Right kidney (tissue), 1 donor: ENCODE results near the gene FMO4.
"Not testable (repeated sequence)": the region's sequence is repeated elsewhere in the genome, so short reads cannot be mapped to it uniquely, and the experiment has no call there.

Source experiments
- DNase-seq: peaks from one replicate; pipeline ENCODE4 v3.0.0-alpha.2; 2016

The FMO4 gene

DNA sequence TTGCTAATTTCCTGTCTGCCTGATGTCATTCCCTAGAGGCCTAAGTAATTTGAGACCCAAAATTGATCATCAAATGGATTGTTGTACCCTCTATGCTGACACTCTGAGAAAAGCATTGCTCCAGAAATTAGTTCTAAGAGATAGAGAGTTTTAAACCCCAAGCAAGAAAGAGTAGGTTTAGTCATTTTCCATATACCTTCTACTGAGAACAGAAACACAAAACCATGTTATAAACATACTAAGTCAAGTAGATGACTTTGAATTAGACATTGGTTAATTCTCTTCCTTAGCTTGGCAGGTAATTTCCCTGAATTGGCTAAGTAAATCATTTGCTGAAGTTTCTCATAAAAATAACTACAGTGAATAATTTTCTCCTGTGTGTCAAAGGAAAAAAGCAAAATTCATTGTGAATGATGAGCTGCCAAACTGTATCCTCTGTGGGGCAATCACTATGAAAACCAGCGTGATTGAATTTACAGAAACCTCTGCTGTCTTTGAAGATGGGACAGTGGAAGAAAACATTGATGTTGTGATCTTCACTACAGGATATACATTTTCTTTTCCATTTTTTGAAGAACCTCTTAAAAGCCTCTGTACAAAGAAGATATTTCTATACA, 20.1 kb downstream of the FMO4 start:
- no peak for DNase-seq

DNA sequence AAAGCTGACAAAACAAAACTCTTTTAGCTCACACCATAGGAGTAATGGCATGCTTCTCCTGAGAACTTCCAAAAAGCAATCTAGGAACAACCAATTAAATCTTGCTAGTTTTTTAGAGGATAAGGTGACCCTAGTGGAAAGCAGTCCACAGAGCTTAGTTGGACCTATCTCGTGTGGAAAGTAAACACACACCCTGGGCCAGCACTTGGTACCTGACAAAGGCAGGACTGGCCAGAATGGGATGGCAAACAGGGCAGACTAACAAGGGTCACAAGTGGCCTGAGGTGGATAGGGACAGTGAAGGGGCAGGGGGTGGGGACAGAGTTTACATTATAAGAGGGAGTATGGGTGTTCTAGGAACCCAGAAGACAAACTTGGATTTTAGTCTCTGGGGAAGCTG, 22.0 kb downstream of the FMO4 start:
- no peak for DNase-seq

DNA sequence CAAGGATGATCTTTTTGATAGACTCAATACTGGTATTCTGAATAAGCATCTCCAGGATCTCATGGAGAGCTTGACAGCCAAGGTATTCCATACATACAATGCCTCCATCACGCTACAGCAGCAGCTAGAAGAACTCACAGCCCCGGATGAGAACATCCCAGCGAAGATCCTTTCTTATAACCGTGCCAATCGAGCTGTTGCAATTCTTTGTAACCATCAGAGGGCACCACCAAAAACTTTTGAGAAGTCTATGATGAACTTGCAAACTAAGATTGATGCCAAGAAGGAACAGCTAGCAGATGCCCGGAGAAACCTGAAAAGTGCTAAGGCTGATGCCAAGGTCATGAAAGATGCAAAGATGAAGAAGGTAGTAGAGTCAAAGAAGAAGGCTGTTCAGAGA, 25.4 kb downstream of the FMO4 start:
- not testable (repeated sequence) for DNase-seq

DNA sequence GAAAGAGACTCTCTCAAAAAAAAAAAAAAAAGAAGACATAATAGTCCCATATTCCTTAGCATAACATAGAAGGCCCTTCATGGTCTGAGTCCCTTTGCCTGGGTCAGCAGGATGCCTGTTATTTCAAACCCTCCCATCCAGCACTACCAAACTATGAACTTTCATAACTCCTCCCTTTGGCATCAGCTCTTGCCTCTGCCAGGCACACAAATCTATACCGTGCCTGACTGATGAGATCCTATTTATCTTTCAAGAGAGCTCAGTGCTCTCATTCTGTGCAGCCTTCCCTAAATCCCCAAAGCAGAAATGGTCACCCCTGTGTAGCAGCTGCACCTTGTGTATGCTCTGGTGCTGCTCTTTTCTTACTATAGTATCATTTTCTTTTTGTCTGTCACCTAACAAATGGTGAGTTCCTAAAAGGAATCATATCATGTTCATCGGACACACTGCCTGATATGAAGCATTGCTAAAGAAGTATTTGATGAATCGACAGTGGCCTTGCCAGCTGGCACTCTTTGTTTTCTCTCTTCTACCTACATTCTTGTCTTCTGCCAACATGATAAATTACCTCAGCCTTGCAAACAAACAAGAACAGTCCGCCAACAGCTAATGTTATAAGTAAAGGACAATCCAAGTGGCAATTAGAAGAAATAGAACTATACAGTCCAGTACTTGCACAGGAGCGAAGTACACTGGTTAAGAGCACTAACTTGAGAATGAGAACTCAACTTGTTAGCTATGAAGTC, 29.9 kb downstream of the FMO4 start:
- DNase-seq: no peak

DNA sequence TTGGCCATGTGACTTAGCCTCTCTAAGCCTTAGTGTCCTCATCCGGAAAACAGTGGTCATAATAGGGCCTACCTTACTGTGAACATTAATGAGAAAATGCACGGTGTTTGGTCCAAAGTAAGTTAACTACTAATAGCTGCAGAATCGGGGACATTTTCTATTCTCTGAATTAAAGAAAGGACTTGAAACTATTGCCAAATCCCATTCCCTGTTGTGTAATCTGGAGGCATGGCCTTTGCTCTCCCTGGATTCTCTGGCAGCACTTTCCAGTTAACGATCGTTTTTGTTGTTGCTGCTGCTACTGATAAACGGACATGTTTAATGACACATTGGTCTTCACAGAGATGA, 30.5 kb downstream of the FMO4 start:
- DNase-seq: no peak

DNA sequence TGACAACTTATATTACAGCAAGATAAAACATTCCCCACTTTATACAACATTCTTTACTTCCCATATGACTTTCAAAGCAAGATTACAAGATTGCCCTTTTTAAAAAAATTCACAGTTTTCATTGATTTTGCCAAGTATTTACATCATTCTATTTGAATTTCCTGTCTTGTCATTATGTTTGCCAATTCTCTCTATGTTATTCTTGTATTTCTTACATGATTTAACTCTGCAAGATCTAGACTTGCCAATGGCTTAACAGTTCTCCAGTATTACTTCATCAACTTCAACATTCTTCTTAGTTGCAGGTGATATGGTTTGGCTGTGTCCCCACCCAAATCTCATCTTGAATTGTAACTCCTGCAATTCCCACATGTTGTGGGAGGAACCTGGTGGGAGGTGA, 31.6 kb downstream of the FMO4 start:
- no peak for DNase-seq

DNA sequence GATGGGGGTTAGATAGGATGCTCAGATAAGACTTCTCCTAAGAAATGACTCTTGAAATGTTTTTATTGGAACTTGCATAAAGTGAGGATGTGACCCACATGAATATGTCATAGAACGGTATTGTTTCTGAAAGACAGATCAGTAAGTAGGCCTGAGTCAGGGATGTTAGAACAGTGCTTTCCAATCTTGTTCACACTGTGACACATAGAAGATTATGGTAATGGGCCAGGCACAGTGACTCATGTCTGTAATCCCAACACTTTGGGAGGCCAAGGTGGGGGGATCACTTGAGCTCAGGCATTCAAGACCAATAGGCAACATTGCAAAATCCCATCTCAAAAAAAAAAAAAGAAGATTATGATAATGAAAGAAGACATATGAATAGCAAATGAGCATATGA, 32.9 kb downstream of the FMO4 start:
- DNase-seq: no peak

DNA sequence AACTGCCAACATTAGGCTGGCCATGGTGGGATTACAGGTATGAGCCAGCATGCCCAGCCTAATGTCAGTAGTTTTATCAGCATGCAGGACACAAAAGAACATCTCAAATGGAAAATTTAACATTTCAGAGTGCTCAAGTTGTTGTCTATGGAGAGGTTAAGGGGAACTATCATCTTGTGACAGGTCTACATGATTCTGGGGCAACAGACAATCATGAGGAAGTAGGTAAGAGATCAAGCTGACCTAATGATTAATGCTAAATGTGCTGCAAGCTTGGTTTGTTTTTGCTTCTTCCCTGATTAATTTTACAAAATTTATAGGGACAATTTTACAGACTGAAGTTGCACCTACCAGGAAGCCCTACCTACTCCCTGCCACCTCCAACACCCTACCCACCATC, 36.6 kb downstream of the FMO4 start:
- no peak for DNase-seq

DNA sequence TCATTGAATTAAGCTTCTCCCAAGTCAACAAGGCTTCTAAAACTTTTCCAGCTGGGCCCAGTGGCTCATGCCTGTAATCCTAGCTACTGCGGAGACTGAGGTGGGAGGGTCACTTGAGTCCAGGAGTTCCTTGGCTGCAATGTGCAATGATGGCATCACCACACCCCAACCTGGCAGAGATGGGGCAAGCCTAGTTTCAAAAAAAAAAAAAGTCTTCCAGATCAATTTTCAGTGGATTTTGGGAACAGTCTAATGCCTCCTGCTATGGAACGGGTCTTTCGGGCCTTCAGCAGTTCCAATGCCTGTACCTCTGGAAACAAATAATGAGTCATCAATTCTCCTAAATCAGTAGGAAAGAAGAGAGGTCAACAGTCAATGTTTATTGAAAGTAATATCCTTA, 38.0 kb downstream of the FMO4 start:
- DNase-seq: no peak

DNA sequence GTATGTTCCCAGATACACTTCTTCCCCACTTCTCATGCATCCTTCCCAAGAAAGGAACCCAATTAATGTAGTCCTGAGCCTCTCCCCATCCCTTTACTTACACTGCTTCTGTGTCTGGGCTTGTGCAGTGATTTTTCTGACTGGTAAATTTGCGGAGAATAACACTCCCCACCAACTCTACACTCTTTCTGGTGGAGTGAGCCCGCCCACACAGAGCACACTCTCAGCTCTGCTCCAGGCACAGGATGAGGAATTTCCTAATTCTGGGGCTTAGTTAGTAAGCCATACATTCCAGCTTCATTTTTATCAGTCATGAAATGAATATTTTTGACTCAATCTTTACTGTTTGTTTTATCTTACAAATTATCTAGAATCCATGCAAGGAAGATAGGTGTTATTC, 38.6 kb downstream of the FMO4 start:
- no peak for DNase-seq

DNA sequence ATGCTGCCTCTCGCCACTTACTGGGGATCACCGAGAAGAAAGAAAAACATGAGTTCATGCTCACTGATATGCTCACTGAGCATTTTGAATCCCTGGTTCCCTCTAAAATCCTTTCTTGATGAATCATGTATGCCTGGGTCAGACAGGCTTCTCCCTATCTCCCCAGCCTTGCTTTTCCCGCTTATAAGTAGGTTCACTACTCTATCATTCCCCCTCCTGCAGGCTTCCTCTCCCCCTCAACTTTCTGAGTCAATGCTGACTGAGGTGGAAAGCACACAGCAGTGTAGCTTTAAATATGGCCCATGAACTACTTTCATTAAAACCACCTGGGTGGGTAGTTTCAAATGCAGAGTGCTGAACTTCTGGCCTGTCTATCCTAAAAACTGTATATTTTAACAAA, 41.7 kb downstream of the FMO4 start:
- no peak for DNase-seq

DNA sequence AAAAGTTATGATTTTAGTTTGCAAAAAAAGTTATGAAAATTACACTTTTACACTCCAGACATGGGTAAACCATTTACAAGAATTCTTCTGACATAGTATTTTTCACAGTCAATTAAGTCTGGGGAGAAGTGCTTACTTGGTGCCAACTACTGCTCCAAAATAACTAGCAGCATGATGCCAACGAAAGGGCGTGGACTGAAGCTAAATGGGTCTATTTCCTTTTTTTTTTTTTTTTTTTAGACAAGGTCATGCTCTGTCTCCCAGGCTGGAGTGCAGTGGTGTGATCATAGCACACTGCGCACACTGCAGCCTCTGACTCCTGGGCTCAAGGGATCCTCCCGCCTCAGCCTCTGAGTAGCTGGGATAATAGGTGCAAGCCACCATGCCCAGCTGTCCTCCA, 43.2 kb downstream of the FMO4 start:
- DNase-seq: no peak

DNA sequence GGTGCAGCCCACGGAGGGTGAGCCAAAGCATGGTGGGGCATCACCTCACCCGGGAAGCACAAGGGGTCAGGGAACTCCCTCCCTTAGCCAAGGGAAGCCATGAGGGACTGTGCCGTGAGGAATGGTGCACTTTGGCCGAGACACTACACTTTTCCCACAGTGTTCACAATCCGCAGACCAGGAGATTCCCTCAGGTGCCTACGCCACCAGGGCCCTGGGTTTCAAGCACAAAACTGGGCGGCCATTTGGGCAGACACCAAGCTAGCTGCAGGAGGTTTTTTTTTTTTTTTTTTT, 45.3 kb downstream of the FMO4 start:
- DNase-seq: not testable (repeated sequence)

DNA sequence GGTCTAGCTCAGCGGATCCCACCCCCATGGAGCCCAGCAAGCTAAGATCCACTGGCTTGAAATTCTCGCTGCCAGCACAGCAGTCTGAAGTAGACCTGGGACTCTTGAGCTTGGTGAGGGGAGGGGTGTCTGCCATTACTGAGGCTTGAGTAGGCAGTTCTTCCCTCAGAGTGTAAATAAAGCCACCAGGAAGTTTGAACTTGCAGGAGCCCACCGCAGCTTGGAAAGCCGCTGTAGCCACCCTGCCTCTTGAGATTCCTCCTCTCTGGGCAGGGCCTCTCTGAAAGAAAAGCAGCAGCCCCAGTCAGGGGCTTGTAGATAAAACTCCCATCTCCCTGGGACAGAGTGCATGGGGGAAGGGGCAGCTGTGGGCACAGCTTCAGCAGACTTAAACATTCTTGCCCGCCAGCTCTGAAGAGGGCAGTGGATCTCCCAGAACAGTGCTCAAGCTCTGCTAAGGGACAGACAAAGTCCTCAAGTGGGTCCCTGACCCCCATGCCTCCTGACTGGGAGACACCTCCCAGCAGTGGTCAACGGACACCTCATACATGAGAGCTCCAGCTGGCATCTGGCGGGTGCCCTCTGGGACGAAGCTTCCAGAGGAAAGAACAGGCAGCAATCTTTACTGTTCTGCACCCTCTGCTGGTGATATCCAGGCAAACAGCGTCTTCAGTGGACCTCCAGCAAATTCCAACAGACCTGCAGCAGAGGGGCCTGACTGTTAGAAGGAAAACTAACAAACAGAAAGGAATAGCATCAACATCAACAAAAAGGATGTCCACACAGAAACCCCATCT, 45.9 kb downstream of the FMO4 start:
- not testable (repeated sequence) for DNase-seq

DNA sequence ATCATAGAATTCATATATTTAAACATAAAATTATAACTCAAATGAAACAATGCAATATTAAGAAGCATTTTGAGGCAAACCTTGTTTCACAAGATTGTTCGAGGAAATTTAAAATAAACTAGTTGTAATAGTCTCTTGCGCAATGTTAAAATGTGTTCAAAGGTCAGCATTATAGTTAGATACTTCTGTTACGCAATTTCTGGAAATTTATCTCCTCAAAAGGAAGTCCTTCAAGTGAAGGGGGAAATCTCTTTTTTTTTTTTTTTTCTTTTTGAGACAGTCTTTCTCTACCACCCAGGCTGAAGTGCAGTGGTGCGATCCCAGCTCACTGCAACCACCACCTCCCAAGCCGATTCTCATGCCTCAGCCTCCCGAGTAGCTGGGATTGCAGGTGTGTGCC, 52.1 kb downstream of the FMO4 start:
- DNase-seq: no peak

DNA sequence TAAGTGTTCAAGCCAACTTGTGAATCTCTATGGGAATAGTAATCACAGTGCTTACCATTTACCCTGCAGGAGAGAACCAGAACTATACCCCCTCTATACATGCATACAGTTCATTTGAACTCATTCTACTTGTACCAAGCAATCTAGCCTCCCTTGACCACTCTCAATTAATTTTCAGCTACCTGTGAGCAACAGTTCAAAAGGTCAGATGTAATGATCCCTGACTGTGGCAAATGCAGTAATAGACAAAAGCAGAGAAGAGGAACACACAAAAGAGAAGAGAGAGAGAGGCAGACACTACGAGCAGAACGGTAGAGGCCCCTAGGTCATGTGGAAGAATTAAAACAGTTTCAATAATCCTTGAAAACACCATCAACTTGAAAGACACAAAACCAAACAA, 52.8 kb downstream of the FMO4 start:
- no peak for DNase-seq

DNA sequence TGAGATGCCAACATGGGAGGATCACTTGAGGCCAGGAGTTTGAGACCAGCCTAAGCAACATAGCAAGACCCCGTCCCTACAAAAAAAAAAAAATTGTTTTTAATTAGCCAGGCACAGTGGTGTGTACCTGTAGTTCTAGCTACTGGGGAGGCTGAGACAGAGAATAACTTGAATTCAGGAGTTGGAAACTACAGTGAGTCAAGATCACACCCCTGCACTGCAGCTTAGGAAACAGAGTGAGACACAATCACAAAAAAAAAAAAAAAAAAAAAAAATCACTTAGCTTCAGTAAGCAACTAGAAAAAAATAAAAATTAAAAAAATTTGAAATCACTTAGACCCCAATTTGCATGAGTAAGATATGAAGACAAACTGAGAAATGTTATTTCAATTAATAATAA, 53.5 kb downstream of the FMO4 start:
- no peak for DNase-seq

DNA sequence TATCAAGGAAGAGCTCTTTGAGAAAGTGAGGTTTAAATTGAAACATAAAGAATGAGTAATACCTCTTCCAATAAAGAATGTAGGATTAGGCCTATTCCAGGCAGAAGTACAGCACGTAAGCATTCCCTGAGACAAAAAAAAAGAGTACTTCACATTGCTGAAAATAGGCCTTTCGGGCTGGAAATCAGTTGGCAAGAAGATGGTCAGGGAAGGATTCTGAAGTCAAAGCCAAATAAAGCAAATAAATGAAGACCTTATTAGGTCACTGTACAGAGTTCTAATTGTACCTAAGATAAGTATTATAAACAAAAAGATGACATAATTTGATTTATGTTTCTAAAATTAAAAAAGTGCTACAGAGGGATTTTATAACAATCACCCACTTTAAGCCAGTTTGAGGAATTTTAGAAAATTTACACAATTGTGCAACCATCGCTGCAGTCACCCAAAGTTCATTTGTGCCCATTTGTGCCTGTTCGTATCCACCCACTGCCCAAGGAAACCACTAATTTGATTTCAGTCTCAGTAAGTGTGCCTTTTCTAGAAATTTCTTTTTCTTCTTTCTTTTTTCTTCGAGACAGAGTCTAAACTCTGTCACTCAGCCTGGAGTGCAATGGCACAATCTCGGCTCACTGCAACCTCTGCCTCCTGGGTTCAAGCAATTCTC, 58.6 kb downstream of the FMO4 start:
- no peak for DNase-seq

DNA sequence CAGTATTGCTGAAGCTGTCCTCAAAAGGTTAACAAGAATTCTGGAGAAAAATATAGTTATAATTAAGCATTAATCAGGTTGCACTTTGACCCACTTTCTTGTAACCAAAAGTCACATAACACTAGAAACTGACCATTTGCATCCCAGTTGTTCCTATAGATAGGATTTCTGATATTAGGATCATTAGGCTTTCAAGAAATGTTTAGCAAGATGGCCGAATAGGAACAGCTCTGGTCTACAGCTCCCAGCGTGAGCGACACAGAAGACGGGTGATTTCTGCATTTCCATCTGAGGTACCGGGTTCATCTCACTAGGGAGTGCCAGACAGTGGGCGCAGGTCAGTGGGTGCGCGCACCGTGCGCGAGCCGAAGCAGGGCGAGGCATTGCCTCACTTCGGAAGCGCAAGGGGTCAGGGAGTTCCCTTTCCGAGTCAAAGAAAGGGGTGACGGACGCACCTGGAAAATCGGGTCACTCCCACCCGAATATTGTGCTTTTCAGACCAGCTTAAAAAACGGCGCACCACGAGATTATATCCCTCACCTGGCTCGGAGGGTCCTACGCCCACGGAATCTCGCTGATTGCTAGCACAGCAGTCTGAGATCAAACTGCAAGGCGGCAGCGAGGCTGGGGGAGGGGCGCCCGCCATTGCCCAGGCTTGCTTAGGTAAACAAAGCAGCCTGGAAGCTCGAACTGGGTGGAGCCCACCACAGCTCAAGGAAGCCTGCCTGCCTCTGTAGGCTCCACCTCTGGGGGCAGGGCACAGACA, 59.6 kb downstream of the FMO4 start:
- not testable (repeated sequence) for DNase-seq

DNA sequence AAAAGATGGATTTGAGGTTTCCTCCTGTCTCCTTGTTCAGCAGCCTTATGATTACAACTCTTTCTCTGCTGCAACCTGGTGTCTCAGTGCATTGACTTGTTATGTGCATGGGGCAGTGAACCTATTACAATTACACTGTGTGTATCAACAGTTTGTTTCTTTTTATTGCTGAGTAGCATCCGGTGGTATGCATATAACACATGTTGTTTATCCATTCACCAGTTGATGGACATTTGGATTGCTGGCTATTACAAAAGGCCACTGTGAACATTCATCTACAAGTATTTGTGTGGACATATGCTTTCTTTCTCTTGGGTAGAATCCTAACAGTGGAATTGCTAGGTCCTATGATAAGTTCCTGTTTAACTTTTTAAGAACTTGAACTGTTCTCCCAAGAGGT, 65.9 kb downstream of the FMO4 start:
- DNase-seq: no peak

DNA sequence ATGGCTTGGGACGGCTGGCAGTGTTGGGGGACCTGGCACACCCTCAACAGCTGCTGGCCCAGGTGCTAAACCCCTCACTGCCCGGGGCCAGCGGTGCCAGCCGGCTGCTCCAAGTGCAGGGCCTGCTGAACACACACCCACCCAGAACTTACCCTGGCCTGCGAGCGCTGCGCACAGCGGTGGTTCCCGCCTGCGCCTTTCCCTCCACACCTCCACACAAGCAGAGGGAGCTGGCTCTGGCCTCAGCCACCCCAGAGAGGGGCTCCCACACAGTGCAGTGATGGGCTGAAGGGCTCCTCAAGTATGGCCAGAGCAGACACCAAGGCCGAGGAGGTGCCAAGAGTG, 67.9 kb downstream of the FMO4 start:
- no peak for DNase-seq

DNA sequence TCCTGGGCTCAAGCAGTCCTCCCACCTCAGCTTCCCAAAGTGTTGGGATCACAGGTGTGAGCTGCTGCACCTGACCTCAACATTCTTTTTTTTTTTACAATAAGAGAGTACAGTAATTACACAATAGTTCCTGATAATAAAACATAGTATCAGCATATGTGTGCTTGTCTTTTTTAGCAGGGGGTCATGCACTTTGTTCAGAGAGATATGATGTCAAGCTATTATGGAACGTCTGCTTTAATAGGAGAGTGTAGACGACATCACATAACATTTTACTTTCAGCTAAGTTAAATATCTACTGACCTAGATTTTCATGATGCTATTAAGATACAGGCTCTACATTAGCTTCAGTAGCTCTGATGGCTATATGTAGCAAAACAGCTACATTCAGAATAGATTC, 70.5 kb downstream of the FMO4 start:
- no peak for DNase-seq

DNA sequence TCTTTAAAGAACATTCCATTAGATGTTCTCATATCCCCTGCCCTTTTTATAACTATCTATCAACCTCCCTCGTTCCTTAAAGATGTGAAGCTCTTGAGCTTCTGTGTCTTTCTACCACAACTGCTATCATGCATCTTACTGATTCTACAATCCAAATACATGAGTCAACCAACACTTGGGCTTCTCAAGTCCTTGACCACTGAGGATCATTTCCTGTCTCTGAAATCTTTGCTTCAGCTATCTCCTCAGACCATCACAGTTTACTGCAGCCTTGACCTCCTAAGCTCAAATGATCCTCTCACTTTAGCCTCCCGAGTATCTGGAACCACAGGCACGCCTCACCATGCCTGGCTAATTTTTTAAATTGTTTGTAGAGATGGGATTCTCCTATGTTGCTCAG, 75.2 kb downstream of the FMO4 start:
- DNase-seq: no peak
